GM12801 (cell line): ENCODE measurements around the gene OLFM2.

ENCODE experiments used
- TF ChIP-seq, protein P1 (sequence below): IDR thresholded peaks from one replicate; pipeline ENCODE4 v1.5.1; 2011; ENCODE audit warnings: control low read depth; ENCODE audit not compliant: insufficient read length; ENCODE audit errors: extremely low read depth

Gene OLFM2

DNA sequence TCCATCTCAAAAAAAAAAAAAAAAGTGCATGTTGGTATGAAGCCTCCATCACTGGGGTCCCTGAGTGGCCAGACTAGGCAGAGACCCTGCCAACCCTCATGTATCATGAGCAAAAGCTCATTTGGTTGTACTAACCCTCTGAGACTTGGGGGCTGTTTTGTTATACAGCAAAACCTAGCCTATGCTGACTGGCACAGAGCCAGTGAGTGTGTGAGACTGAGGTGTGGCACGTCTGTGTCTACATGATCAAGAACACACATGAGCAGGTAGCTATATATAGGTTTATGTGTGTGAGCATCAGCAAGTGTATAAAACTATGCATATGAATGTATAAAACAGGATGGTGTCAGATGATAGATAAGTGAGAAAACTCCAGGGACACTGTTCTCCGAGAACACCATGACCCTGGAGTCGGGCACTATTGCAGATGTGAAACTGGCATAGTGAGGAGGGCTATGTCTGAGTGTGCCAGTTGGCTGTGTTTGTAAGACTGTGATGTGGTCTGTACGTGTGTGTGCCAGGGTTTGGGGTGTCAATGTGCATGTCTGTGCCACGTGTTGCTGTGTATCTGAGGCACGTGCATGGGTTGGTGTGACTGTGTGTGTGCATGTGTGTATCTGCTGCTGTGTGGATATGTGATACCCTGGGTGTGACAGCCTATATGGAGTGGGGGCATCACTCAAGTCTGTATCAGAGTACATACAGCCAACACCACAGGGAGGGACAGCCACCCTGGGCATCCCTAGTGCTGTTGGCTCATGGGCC lies 44.5 kb downstream of the OLFM2 start:
- TF ChIP-seq, protein P1, sequence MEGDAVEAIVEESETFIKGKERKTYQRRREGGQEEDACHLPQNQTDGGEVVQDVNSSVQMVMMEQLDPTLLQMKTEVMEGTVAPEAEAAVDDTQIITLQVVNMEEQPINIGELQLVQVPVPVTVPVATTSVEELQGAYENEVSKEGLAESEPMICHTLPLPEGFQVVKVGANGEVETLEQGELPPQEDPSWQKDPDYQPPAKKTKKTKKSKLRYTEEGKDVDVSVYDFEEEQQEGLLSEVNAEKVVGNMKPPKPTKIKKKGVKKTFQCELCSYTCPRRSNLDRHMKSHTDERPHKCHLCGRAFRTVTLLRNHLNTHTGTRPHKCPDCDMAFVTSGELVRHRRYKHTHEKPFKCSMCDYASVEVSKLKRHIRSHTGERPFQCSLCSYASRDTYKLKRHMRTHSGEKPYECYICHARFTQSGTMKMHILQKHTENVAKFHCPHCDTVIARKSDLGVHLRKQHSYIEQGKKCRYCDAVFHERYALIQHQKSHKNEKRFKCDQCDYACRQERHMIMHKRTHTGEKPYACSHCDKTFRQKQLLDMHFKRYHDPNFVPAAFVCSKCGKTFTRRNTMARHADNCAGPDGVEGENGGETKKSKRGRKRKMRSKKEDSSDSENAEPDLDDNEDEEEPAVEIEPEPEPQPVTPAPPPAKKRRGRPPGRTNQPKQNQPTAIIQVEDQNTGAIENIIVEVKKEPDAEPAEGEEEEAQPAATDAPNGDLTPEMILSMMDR: no peak

DNA sequence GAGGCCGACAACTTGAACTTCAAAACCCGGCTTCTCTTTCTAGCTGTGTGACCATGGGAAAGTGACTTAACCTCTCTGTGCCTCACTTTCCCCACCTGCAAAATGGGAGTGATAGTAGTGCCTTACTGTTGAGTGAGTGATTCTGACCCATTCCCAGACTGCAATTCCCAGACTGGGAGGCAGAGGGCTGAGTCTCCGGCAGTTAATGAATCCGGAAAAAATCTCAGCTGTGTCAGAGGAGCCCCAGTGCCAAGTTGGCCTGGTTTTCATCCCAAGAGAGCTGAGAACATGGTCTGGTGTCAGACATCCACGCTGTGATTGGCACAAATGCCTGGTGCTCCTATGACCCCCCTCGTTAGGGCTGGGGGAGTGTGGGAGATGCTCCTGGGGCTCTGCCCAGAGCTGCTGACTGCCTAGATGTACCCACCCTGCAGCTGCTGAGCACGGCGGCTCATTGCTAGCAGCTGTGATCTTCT lies 51.2 kb downstream of the OLFM2 start:
- TF ChIP-seq, protein P1: no peak

DNA sequence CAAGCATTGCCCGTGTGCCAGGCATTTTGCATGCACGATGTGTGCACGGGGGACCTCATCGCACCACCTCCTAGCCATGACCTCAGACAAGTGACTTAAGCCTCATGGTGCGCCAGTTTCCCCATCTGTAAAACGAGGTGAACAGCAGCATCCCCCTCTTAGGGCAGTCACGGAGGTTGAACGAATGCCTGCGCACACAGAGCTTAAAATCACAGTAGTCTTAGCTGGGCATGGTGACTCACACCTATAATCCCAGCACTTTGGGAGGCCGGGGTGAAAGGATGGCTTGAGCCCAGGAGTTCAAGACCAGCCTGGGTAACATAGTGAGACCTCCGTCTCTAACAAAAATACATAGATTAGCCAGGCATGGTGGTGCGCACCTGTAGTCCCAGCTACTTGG lies 52.6 kb downstream of the OLFM2 start:
- TF ChIP-seq, protein P1: no peak

DNA sequence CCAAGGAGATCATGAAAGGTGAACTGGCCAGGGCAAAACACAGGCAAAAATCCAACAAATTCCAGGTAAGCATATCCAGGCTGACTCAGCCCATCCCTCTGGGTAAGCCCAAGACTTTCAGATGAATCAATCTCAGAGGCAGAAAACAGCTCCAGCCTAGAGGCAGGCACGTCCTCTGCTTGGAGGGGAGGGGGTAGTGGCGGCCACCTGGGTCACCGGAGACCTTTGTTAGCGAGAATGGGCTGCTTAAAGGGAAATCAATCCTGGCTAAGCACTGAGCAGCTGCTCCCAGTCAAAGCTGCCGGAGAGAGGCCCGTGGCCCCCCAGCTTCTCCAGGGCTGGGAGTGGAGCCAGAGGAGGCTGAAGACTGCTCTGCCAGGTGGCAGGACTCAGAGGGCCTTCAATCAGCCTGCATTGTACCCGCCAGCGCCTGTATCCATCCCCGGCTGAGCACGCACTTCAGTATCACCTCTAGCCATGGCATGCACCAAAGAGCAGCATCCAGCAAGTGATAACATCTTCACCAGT lies 53.0 kb downstream of the OLFM2 start:
- TF ChIP-seq, protein P1: no peak

DNA sequence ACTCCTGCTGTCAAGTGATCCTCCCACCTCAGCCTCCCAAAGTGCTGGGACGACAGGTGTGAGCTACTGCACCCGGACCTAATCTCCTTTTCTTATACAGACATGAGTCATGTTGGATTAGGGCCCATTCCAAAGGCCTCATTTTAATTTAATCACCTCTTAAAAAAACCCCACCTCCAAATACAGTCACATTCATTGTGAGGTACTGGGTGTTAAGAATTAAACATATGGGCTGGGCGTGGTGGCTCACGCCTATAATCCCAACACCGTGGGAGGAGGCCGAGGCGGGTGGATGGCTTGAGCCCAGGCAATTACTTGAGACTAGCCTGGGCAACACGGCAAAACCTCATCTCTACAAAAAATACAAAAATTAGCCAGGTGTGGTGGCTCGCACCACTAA lies 54.6 kb downstream of the OLFM2 start:
- TF ChIP-seq, protein P1: no peak

DNA sequence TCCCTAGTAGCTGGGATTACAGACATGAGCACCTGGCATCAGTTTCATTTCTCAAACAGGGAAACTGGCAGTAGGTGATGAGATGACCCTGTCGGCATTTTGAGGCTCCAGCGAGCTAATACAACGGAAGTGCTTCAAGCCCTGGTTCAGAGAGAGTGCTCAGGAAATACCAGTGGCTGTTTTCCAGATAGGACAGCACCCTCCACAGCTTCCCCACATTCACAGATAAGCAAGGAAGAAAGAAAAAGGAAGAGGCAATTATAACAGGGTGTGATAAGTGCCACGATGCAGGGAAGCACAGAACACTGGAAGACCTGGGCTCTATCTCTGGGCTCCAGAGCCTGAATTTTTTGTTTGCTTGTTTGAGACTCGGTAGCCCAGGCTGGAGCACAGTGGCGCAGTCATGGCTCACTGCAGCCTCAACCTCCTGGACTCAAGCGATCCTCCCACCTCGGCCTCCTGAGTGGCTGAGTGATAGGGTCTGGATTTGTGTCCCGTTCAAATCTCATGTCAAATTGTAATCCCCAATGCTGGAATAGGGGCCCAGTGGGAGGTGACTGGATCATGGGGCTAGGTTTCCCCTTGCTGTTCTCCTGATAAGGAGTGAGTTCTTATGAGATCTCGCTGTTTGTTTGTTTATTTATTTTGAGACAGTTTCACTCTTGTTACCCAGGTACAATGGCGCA lies 57.7 kb downstream of the OLFM2 start:
- TF ChIP-seq, protein P1: no peak

DNA sequence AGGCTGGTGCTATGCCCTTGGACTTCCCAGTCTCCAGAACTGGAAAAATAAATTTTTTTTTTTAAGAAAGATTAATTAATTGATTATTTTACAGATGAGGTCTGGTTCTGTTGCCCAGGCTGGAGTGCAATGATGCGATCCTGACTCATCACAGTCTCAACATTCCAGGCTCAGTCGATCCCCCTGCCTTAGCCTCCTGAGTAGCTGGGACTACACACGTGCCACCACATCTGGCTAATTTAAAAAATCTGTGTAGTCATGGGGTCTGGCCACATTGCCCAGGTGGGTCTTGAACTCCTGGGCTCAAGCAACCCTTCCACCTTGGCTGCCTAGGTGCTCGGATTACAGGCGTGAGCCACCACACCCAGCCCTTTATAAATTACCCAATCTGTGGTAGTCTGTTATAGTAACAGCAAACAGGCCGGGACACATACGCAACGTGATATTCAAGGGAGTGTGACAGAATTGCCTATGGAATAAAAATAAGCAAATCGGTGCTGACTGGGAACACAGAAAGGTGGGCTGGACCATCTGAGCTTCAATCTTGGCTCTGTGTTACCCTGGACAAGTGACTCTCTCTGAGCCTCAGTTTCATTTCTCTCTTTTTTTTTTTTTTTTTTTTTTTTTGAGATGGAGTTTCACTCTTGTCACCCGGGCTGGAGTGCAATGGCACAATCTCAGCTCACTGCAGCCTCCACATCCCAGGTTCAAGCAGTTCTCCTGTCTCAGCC lies 58.4 kb downstream of the OLFM2 start:
- TF ChIP-seq, protein P1: no peak
